ENCODE data around the gene CCDC57. TPM values are rescaled to one million over a fixed set of nuclear protein-coding genes. Genes with fewer than 3 reads are reported as not detected.

CCDC57 gene
- total and polyA plus RNA-seq, 2 of the 8 experiments (the other 6 are each of a cell fraction or from before 2014, with no cell fraction given) = 8.4 to 12.9 TPM

- Histone ChIP-seq H3K9me3 (ENCODE audit: insufficient read depth in 2 of 2, low read depth in 1 of 2, low read length in 1 of 2) (no peaks in the 10 kb centered on the region), H4K8ac (ENCODE audit: extremely low read depth, insufficient read depth, low read length) (no peak overlapping the region; the same call in 1 of the 2 replicates), H3K23me2 (ENCODE audit: low read depth, low read length) (no peaks in the 10 kb centered on the region), H2AK5ac (ENCODE audit: low read depth, low read length) (no peak overlapping the region), H3K18ac (ENCODE audit: extremely low read depth, low read length) (no peak overlapping the region), H2BK120ac (replicated peaks; ENCODE audit: low read depth, low read length) (no peak overlapping the region), H2BK20ac (ENCODE audit: low read length) (no peak overlapping the region), H4K5ac (ENCODE audit: insufficient read length, low read depth, low read length) (no peak overlapping the region), H2AFZ (ENCODE audit: low read length) (no peak overlapping the region), H3K27ac (ENCODE audit: low read depth, low read length) (no peak overlapping the region), H2BK5ac (ENCODE audit: low read depth, low read length) (no peak overlapping the region), H3K79me1 (ENCODE audit: low read depth, low read length) (peaks cover 7% of the 10 kb centered on the region), H3K56ac (replicated peaks; ENCODE audit: insufficient read length, low read depth, low read length) (no peak overlapping the region), H3K9ac (replicated peaks in 1 of 4; ENCODE audit: extremely low read depth in 1 of 4, low read depth in 3 of 4, low read length in 3 of 4) (no peak overlapping the region), H3K4me3 (ENCODE audit: extremely low read depth in 1 of 4, insufficient read depth in 2 of 4, low read depth in 3 of 4, low read length in 4 of 4) (no peak overlapping the region), H3K23ac (ENCODE audit: insufficient read length) (no peak overlapping the region), H3K14ac (ENCODE audit: insufficient read length) (no peak overlapping the region), H2BK12ac (ENCODE audit: low read depth, low read length) (no peak overlapping the region), H3K4ac (replicated peaks; ENCODE audit: insufficient read length, low read depth, low read length) (no peak overlapping the region), H3K4me2 (ENCODE audit: insufficient read depth in 1 of 2, low read depth in 2 of 2, low read length in 2 of 2) (no peak overlapping the region), H3K79me2 (ENCODE audit: control insufficient read depth in 1 of 2, insufficient read depth in 2 of 2, low read length in 2 of 2) (no peaks in the 10 kb centered on the region), H3K27me3 (replicated peaks in 1 of 4; ENCODE audit: control insufficient read depth in 3 of 4, extremely low read depth in 1 of 4, insufficient read depth in 3 of 4, low read length in 3 of 4) (no peaks in the 10 kb centered on the region), H3K4me1 (replicated peaks in 1 of 4; ENCODE audit: control insufficient read depth in 3 of 4, insufficient read depth in 4 of 4, low read length in 3 of 4) (no peaks in the 10 kb centered on the region), H4K91ac (replicated peaks; ENCODE audit: insufficient read length, low read length) (no peak overlapping the region), H3K36me3 (ENCODE audit: control insufficient read depth in 2 of 4, insufficient read depth in 4 of 4, low read length in 3 of 4) (peaks cover 60 to 91% (median 76%) of the 10 kb centered on the region in 4 experiments), H4K20me1 (replicated peaks in 1 of 2; ENCODE audit: control insufficient read depth in 1 of 2, insufficient read depth in 2 of 2, low read length in 2 of 2) (peaks cover 30 to 62% of the 10 kb centered on the region in 2 experiments), H2BK15ac (ENCODE audit: low read length) (no peak overlapping the region)
- FAIRE-seq = no peak
- DNase-seq (ENCODE audit: low read depth in 1 of 2, low spot score in 2 of 2) = no peak
- POLR2A ChIA-PET (ENCODE audit: partially characterized antibody) = interaction anchor here (0.6 to 12.5 kb wide), 7 partner anchors 7 to 34 kb away, joined by 3 to 105 read pairs (median 8); partner anchors contain the start of gene FASN
- CTCF ChIA-PET (ENCODE audit: partially characterized antibody) = interaction anchor here (1.0 to 2.9 kb wide), 4 partner anchors 15 to 72 kb away, joined by 3 to 13 read pairs (median 6); no protein-coding TSS in a partner anchor
- WGBS, 2 experiments (ENCODE audit: extremely low coverage in 1 of 2, insufficient coverage in 1 of 2, insufficient read length in 1 of 2, insufficient replicate concordance in 2 of 2, low coverage in 1 of 2, low lambda C conversion rate in 2 of 2, missing lambda C conversion rate in 1 of 2) = 93% methylated on average over 17 of the region's 22 CpGs; no CpG with 5 or more reads in 1 of the 2 experiments
- TF ChIP-seq SUZ12 (IDR thresholded peaks at IDR 0.05; ENCODE audit: low read length) (no peak), POLR2A (IDR thresholded peaks at IDR 0.05; ENCODE audit: control extremely low read depth in 1 of 2, low read depth in 2 of 2, low read length in 2 of 2) (peak in 1 of 2 experiments; percentile 51; a peak in 1 of 3 replicates), JUND (IDR thresholded peaks at IDR 0.05; ENCODE audit: low read length) (no peak), CREB1 (IDR thresholded peaks at IDR 0.05) (no peak)
These were observed 130.7 kb downstream of the CCDC57 start for GRCh38 chr17:82081966-82082365.
